SK-N-SH treated with all-trans-retinoic acid at 6 μM for 48 hours (cell line): ENCODE results near the gene GPRASP1.

ENCODE experiments used
- ARNTL ChIP-seq: fragments of 450-650 bp; formaldehyde crosslinking; IDR thresholded peaks from 2 replicates; pipeline ENCODE4 v1.5.0; 2020; ENCODE audit warnings: low read depth, mild to moderate bottlenecking, moderate library complexity, borderline replicate concordance
- BACH2 ChIP-seq: fragments of 250-450 bp; sonication (Bioruptor Pico); IDR thresholded peaks from 2 replicates; pipeline ENCODE4 v1.9.0; 2021; ENCODE audit warnings: mild to moderate bottlenecking, borderline replicate concordance
- CSDC2 ChIP-seq: fragments of 250-450 bp; sonication (Bioruptor Pico); IDR thresholded peaks from 2 replicates; pipeline ENCODE4 v1.5.0; 2020; ENCODE audit warnings: mild to moderate bottlenecking, moderate library complexity
- GLIS3 ChIP-seq: fragments of 250-450 bp; sonication (Bioruptor Pico); IDR thresholded peaks from 2 replicates; pipeline ENCODE4 v1.5.0; 2020; ENCODE audit warnings: mild to moderate bottlenecking, moderate library complexity
- ISL1 ChIP-seq: fragments of 250-450 bp; sonication (Bioruptor Pico); IDR thresholded peaks from 2 replicates; pipeline ENCODE4 v2.1.2; 2022; ENCODE audit warnings: mild to moderate bottlenecking, moderate library complexity
- OSR1 ChIP-seq: fragments of 250-450 bp; sonication (Bioruptor Pico); IDR thresholded peaks from 2 replicates; pipeline ENCODE4 v1.8.0; 2022; ENCODE audit warnings: moderate library complexity, mild to moderate bottlenecking, inconsistent platforms
- TCF4 ChIP-seq: fragments of 250-450 bp; sonication (Bioruptor Pico); IDR thresholded peaks from 2 replicates; pipeline ENCODE4 v1.8.0; 2021; ENCODE audit warnings: mild to moderate bottlenecking, moderate library complexity, borderline replicate concordance
- ZFP3 ChIP-seq: fragments of 250-450 bp; sonication (Bioruptor Pico); IDR thresholded peaks from 2 replicates; pipeline ENCODE4 v1.5.0; 2020; ENCODE audit warnings: mild to moderate bottlenecking, moderate library complexity
- ZNF565 ChIP-seq: fragments of 450-650 bp; formaldehyde crosslinking; conservative IDR thresholded peaks from 2 replicates; pipeline ENCODE4 v1.5.0; 2020; ENCODE audit warnings: low read depth, mild to moderate bottlenecking, moderate library complexity
- ZNF70 ChIP-seq: fragments of 450-650 bp; formaldehyde crosslinking; IDR thresholded peaks from 2 replicates; pipeline ENCODE4 v1.5.0; 2020; ENCODE audit warnings: mild to moderate bottlenecking, moderate library complexity
- ZNF8 ChIP-seq: fragments of 450-650 bp; formaldehyde crosslinking; IDR thresholded peaks from 2 replicates; pipeline ENCODE4 v1.5.0; 2020; ENCODE audit warnings: mild to moderate bottlenecking, moderate library complexity
- TF ChIP-seq, protein P1 (sequence below): fragments of 250-450 bp; sonication (Bioruptor Pico); IDR thresholded peaks from 2 replicates; pipeline ENCODE4 v1.5.1; 2020; ENCODE audit warnings: low read depth, mild to moderate bottlenecking, moderate library complexity
- TF ChIP-seq, protein P2 (sequence below): fragments of 250-450 bp; sonication (Bioruptor Pico); IDR thresholded peaks from 2 replicates; pipeline ENCODE4 v1.8.0; 2020; ENCODE audit warnings: mild to moderate bottlenecking, moderate library complexity, borderline replicate concordance
- TF ChIP-seq, protein P3 (sequence below): fragments of 250-450 bp; sonication (Bioruptor Pico); IDR thresholded peaks from 2 replicates; pipeline ENCODE4 v1.5.0; 2020; ENCODE audit warnings: mild to moderate bottlenecking, moderate library complexity

DNA sequence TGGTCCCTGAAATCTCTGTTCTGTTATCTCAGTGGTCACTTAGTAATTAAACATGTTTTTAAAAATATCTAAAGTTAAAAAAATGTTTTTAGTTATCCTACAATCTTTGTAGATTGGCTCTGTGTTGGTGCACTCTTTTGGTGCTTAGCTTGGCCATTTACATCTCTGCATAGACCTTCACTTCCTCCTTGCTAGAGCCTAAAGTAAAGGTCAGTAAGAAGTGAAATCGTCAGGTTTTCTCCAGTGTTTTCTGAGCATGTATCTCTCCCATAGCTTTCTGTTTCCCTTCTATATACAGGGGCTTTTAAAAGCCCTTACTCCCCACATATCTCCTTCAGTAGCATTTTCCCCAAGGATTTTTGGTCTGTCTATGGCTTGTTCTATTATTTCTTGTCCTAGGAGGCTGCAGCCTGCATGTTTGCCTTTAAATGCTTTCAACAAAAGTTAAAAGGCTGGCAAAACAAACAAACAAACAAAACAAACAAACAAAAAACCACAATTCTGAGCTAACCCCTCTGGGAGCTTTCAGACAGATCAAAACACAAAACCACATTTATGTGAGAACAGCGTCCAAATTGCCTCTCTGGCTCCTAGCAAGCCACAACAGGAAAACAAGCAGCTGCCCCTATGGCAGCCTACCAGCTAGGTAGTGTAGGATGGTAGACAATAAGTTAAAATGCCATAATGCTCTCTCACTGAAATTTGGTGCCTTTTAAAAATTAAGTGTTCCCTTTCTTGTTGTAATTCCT lies 33.7 kb downstream of the GPRASP1 start:
- TF ChIP-seq ISL1 (CRISPR knock-in tag), result no peak
- no peak for TF ChIP-seq ZNF70 (CRISPR knock-in tag)
- no peak for TF ChIP-seq GLIS3 (CRISPR knock-in tag)
- no peak for TF ChIP-seq CSDC2 (CRISPR knock-in tag)
- TF ChIP-seq ARNTL (CRISPR knock-in tag), result no peak
- TF ChIP-seq ZNF8 (CRISPR knock-in tag), result no peak
- TF ChIP-seq, protein P1, sequence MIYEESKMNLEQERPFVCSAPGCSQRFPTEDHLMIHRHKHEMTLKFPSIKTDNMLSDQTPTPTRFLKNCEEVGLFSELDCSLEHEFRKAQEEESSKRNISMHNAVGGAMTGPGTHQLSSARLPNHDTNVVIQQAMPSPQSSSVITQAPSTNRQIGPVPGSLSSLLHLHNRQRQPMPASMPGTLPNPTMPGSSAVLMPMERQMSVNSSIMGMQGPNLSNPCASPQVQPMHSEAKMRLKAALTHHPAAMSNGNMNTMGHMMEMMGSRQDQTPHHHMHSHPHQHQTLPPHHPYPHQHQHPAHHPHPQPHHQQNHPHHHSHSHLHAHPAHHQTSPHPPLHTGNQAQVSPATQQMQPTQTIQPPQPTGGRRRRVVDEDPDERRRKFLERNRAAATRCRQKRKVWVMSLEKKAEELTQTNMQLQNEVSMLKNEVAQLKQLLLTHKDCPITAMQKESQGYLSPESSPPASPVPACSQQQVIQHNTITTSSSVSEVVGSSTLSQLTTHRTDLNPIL (CRISPR knock-in tag), result no peak
- TF ChIP-seq, protein P2, sequence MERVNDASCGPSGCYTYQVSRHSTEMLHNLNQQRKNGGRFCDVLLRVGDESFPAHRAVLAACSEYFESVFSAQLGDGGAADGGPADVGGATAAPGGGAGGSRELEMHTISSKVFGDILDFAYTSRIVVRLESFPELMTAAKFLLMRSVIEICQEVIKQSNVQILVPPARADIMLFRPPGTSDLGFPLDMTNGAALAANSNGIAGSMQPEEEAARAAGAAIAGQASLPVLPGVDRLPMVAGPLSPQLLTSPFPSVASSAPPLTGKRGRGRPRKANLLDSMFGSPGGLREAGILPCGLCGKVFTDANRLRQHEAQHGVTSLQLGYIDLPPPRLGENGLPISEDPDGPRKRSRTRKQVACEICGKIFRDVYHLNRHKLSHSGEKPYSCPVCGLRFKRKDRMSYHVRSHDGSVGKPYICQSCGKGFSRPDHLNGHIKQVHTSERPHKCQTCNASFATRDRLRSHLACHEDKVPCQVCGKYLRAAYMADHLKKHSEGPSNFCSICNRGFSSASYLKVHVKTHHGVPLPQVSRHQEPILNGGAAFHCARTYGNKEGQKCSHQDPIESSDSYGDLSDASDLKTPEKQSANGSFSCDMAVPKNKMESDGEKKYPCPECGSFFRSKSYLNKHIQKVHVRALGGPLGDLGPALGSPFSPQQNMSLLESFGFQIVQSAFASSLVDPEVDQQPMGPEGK (CRISPR knock-in tag), result no peak
- TF ChIP-seq, protein P3, sequence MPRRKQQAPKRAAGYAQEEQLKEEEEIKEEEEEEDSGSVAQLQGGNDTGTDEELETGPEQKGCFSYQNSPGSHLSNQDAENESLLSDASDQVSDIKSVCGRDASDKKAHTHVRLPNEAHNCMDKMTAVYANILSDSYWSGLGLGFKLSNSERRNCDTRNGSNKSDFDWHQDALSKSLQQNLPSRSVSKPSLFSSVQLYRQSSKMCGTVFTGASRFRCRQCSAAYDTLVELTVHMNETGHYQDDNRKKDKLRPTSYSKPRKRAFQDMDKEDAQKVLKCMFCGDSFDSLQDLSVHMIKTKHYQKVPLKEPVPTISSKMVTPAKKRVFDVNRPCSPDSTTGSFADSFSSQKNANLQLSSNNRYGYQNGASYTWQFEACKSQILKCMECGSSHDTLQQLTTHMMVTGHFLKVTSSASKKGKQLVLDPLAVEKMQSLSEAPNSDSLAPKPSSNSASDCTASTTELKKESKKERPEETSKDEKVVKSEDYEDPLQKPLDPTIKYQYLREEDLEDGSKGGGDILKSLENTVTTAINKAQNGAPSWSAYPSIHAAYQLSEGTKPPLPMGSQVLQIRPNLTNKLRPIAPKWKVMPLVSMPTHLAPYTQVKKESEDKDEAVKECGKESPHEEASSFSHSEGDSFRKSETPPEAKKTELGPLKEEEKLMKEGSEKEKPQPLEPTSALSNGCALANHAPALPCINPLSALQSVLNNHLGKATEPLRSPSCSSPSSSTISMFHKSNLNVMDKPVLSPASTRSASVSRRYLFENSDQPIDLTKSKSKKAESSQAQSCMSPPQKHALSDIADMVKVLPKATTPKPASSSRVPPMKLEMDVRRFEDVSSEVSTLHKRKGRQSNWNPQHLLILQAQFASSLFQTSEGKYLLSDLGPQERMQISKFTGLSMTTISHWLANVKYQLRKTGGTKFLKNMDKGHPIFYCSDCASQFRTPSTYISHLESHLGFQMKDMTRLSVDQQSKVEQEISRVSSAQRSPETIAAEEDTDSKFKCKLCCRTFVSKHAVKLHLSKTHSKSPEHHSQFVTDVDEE, result no peak
- no peak for TF ChIP-seq ZFP3
- no peak for TF ChIP-seq BACH2 (CRISPR knock-in tag)
- no peak for TF ChIP-seq ZNF565 (CRISPR knock-in tag)
- no peak for TF ChIP-seq OSR1 (CRISPR knock-in tag)
- TF ChIP-seq TCF4 (CRISPR knock-in tag), result no peak
